ENCODE data around the gene PIK3R4. TPM values are rescaled to one million over a fixed set of nuclear protein-coding genes. Genes with fewer than 3 reads are reported as not detected.

PIK3R4 gene
- total RNA-seq, 1 donor from 2014 or later, result 101 TPM

- DNase-seq (ENCODE audit: low spot score in 2 of 2), result no peak
- no peak overlapping the region for H3K27ac ChIP-seq
- no peaks in the 10 kb centered on the region for H3K9me3 ChIP-seq
- no peak overlapping the region for H3K4me3 ChIP-seq
- H3K36me3 ChIP-seq, result peaks cover 6 to 22% of the 10 kb centered on the region in 2 donors
- no peaks in the 10 kb centered on the region for H3K4me1 ChIP-seq
- intact Hi-C loops (cut with DNase I), result no loop called here
- no peaks in the 10 kb centered on the region for H3K27me3 ChIP-seq
- TF ChIP-seq CTCF (IDR thresholded peaks at IDR 0.05), result no peak
These were observed 54.2 kb downstream of the PIK3R4 start for GRCh38 chr3:130692455-130692854.

GRCh38 chr3:130688697-130689470 lies 57.7 kb downstream of the PIK3R4 start:
- Histone ChIP-seq H3K9me3 (no peaks in the 10 kb centered on the region), H3K4me1 (no peaks in the 10 kb centered on the region), H3K27ac (no peak overlapping the region), H3K36me3 (peaks cover 15 to 24% of the 10 kb centered on the region in 2 donors), H3K27me3 (no peaks in the 10 kb centered on the region), H3K4me3 (no peak overlapping the region)
- DNase-seq (ENCODE audit: low spot score in 2 of 2), result no peak
- TF ChIP-seq CTCF (IDR thresholded peaks at IDR 0.05), result no peak
- intact Hi-C loops (cut with DNase I), result no loop called here

GRCh38 chr3:130688015-130688688 lies 58.5 kb downstream of the PIK3R4 start:
- no peak for TF ChIP-seq CTCF (IDR thresholded peaks at IDR 0.05)
- no peak overlapping the region for H3K27ac ChIP-seq
- no peaks in the 10 kb centered on the region for H3K9me3 ChIP-seq
- intact Hi-C loops (cut with DNase I), result no loop called here
- DNase-seq (ENCODE audit: low spot score in 2 of 2), result no peak
- no peak overlapping the region for H3K4me3 ChIP-seq
- H3K4me1 ChIP-seq, result no peaks in the 10 kb centered on the region
- peaks cover 20 to 31% of the 10 kb centered on the region in 2 donors for H3K36me3 ChIP-seq
- H3K27me3 ChIP-seq, result no peaks in the 10 kb centered on the region

GRCh38 chr3:130687327-130687726 lies 59.3 kb downstream of the PIK3R4 start:
- H3K9me3 ChIP-seq, result no peaks in the 10 kb centered on the region
- H3K4me1 ChIP-seq, result no peaks in the 10 kb centered on the region
- TF ChIP-seq CTCF (IDR thresholded peaks at IDR 0.05), result no peak
- intact Hi-C loops (cut with DNase I), result no loop called here
- no peaks in the 10 kb centered on the region for H3K27me3 ChIP-seq
- no peak overlapping the region for H3K27ac ChIP-seq
- peaks cover 24 to 39% of the 10 kb centered on the region in 2 donors for H3K36me3 ChIP-seq
- no peak overlapping the region for H3K4me3 ChIP-seq
- DNase-seq (ENCODE audit: low spot score in 2 of 2), result no peak

GRCh38 chr3:130686833-130687232 lies 59.8 kb downstream of the PIK3R4 start:
- no peak overlapping the region for H3K27ac ChIP-seq
- TF ChIP-seq CTCF (IDR thresholded peaks at IDR 0.05), result no peak
- no peaks in the 10 kb centered on the region for H3K9me3 ChIP-seq
- H3K36me3 ChIP-seq, result peaks cover 28 to 43% of the 10 kb centered on the region in 2 donors
- H3K4me1 ChIP-seq, result no peaks in the 10 kb centered on the region
- intact Hi-C loops (cut with DNase I), result no loop called here
- no peak for DNase-seq (ENCODE audit: low spot score in 2 of 2)
- no peaks in the 10 kb centered on the region for H3K27me3 ChIP-seq
- H3K4me3 ChIP-seq, result no peak overlapping the region
